Measurements from ENCODE around the gene PCDHGC5.

PCDHGC5 gene

DNA sequence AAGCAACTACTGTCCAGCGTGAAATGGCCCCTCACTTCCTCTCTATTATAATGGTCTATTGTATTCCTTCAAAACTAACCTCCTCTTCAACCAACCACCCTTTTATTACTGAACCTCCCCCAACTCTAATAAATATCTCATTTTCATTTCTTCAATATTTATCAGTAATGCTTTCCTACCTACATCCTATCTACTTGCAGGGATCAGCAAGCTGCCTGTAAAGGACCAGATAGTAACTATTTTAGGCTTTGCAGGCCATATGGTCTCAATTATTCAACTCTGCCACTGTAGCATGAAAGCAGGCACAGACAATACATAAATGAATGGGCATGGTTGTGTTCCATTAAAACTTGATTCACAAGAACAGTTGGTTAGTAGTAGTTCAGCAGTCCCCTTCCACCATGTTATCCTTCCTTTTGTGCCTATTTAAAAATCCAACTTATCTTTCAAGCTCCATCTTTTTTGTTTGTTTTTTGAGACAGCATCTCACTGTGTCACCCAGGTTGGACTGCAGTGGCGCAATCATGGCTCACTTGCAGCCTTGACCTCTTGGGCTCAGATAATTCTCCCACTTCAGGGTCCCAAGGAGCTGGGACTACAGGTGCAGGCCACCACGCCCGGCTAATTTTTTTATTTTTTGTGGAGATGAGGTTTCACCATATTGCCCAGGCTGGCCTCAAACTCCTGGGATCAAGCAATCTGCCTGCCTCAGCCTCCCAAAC is 45.8 kb downstream of the PCDHGC5 start:
- DNase-seq: no peak
